ENCODE data around the gene AGXT. TPM values are rescaled to one million over a fixed set of nuclear protein-coding genes. Genes with fewer than 3 reads are reported as not detected.
"Not testable (repeated sequence)": the region's sequence is repeated elsewhere in the genome, so short reads cannot be mapped to it uniquely, and the experiment has no call there.

The AGXT gene
- total RNA-seq, 1 experiment from 2014 or later, result not detected

DNA sequence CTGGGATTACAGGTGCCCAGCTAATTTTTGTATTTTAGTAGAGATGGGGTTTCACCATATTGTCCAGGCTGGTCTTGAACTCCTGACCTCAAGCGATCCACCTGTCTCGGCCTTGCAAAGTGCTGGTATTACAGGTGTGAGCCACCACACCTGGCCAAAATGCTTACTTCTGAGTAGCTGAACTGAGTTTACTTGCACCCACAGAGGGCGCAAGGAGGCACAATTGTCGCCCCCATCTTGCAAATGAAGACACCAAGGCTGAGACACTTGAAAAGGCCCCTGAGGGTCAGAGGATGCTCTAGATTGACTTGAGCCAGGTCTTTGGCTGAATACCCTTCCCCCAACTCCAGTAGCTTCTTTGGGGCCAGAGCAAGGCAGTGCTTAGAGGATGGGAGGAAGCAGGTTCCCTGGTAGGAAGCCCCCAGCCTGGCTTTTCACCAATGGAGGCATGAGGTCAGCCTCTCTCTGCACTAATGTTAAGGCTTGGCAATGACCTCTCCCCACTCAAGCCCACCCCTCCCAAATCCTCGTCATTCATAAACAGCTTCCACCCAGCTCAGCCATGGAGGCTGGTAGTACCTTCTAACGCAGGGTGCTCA, 34.1 kb upstream of the AGXT start:
- H3K36me3 ChIP-seq (replicated peaks; ENCODE audit: control insufficient read depth, insufficient read depth, low read length), result no peaks in the 10 kb centered on the region
- peak; percentile 46 for DNase-seq
- peaks cover 23% of the 10 kb centered on the region for H3K27me3 ChIP-seq (ENCODE audit: control insufficient read depth, insufficient read depth, low read length)
- H3K4me3 ChIP-seq (ENCODE audit: insufficient read depth, low read depth, low read length), result no peak overlapping the region

DNA sequence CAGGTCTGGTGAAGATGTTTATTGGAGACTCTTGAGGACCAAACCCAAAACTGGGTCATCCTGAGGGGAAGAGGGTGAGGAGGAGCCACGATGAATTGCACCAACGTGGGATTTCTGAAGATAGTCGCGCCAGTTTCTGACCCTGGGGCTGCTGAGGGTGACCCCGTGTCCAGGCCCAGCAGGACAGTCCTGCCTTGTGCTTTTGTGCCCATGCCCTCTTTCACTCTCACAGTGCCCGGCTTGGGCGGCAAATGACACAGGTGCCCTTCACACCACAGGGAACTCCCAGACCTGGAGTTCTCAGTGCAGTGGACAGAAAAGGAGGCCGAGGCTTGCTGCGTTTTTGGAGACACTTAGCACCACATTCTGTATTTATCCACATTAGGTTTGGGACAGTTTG, 33.1 kb upstream of the AGXT start:
- Histone ChIP-seq H3K27me3 (ENCODE audit: control insufficient read depth, insufficient read depth, low read length) (peaks cover 16% of the 10 kb centered on the region), H3K4me3 (ENCODE audit: insufficient read depth, low read depth, low read length) (no peak overlapping the region), H3K36me3 (replicated peaks; ENCODE audit: control insufficient read depth, insufficient read depth, low read length) (no peaks in the 10 kb centered on the region)
- no peak for DNase-seq

DNA sequence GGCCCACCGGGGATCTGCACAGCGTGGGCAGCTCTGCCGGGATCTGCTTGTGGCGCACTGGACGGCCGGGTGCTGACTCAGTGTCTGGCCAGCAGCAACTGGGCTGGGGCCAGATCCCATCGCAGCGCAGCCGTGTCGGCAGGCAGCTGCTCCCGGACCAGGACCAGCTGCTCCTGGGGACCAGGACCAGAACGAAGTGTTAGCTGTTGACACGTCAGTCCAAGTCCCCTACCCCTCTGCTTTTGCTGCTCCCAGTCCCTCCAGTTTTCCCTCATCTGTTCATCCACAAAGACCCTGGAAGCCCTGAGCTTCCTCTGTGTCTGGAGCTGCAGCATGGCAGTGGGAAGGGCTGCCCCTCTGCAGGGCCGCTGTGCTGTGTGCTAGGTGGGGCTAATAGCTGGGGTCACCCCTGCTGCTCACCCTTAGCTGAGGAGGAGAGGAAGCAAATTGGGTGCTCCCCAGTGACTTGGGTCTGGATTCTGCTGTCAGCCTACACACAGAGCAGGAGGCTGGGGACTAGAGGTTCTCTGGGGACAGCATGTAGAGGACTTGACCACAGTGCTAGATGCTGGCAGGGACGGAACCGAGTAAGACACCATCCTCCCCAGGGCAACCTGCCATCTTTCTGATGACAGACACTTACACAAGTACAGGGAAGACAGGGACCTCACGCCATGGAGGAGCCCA, 31.7 kb upstream of the AGXT start:
- Histone ChIP-seq H3K36me3 (replicated peaks; ENCODE audit: control insufficient read depth, insufficient read depth, low read length) (no peaks in the 10 kb centered on the region), H3K27me3 (ENCODE audit: control insufficient read depth, insufficient read depth, low read length) (peaks cover 2% of the 10 kb centered on the region; the same call in 1 of the 2 replicates), H3K4me3 (ENCODE audit: insufficient read depth, low read depth, low read length) (no peak overlapping the region)
- DNase-seq, result no peak

DNA sequence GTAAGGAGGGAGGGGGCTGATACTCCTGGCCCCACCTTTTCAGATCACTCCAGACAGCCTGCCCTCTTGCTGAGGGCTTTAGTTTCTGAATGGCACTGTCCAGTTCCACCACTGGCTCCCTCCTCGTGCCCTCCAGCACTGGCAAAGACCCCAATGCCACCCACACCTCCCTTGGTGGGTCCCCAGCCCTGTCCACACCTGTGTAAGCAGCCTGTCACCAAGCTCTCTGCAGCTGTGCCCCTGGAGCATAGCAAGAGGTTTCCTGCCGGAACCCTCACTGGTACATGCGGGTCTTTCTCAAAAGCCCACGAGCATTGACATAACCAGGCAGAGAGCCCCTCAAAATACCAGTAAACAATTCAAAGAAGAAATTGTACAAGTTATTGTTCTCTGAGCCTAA, 31.0 kb upstream of the AGXT start:
- no peak overlapping the region for H3K4me3 ChIP-seq (ENCODE audit: insufficient read depth, low read depth, low read length)
- H3K27me3 ChIP-seq (ENCODE audit: control insufficient read depth, insufficient read depth, low read length), result peaks cover 2% of the 10 kb centered on the region; the same call in 1 of the 2 replicates
- H3K36me3 ChIP-seq (replicated peaks; ENCODE audit: control insufficient read depth, insufficient read depth, low read length), result no peaks in the 10 kb centered on the region
- DNase-seq, result no peak

DNA sequence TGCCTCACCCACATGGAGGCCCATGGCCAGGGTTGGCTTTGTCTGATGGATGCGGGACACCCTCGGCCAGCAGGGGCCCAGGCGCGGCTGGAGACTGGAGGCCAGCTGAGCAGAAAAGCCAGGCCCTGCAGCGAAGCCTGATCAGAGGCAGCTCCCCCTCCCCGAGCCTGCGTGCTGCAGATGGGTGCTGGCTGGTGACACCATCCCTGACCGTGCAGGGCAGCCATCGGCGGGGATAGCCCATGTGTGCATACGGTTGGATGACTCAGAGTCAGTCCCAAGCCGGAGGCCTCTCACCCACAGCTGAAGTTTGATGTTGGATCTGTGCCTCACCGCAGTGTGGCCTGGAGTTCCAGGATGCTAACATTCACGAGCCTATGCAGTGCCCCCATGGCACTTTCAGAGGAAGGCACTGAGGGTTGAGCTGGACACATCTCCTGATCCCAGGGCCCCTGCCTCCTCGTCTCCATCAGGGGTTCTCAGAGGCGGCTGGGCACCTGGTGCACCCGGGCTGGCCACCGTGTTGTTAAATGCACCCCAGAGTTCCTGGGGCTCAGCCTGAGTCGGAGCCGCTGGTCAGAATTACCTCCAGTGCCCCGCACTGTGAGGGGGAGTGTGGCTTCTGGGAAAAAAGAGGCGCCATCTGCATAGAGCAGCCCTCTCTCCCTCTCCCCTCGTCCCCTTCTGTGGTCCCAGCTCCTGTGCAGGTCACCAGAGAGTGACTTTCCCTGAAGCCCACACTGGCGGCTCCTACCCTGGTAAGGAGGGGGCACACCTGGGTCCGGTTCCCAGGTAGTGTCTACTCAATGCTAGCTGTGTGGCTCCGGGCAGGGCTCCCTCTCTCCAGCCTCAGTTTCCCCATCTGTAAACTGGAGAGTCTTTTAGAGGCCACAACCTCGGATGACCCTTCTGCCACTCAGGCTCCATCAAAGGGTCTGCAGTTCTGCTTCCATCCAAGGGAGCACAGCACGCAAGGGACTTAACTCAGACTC, 29.2 kb upstream of the AGXT start:
- DNase-seq, result peak; percentile 53
- Histone ChIP-seq H3K4me3 (ENCODE audit: insufficient read depth, low read depth, low read length) (no peak overlapping the region), H3K27me3 (ENCODE audit: control insufficient read depth, insufficient read depth, low read length) (no peaks in the 10 kb centered on the region), H3K36me3 (replicated peaks; ENCODE audit: control insufficient read depth, insufficient read depth, low read length) (no peaks in the 10 kb centered on the region)

DNA sequence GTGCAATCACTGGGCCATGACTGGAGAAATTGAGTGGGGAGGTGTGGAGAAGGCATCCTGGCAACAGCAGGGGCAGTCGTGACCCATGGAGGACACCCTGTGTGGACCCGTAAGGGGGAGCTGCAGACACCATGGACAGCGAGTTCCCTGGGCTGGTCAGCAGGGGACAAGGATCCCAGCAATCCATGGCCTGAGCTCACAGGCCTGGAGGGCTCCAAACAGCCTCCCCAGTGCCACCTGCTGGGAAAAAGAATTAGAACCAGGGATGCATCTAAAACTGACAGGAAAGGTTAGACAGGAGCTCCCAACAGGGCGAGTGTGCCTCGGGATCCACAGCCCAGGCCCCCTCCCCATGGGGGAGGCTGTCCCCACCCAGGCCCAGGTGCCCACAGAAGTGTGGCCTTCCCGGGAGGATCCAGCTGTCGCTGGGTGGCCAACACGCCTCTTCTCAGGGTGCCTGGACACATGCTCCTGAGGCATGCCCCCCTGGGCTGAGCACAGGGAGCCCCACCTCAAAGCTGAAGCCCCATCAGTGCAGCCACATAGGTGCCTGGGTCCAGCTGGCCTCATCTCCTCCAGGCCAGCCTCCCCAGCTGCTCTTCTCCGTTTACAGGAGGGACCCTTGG, 28.1 kb upstream of the AGXT start:
- Histone ChIP-seq H3K36me3 (replicated peaks; ENCODE audit: control insufficient read depth, insufficient read depth, low read length) (no peaks in the 10 kb centered on the region), H3K4me3 (ENCODE audit: insufficient read depth, low read depth, low read length) (no peak overlapping the region), H3K27me3 (ENCODE audit: control insufficient read depth, insufficient read depth, low read length) (no peaks in the 10 kb centered on the region)
- DNase-seq, result peak; percentile 90

DNA sequence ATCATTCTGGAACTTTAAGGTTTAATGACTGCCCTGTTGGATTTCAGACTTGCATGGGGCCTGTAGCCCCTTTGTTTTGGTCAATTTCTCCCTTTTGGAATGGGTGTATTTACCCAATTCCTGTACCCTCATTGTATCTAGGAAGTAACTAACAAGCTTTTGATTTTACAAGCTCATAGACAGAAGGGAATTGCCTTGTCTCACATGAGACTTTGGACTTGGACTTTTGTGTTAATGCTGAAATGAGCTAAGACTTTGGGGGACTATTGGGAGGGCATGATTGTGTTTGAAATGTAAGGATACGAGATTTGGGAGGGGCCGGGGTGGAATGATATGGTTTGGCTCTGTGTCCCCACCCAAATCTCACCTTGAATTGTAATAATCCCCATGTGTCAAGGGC, 22.3 kb upstream of the AGXT start:
- not testable (repeated sequence) for H3K4me3 ChIP-seq (ENCODE audit: insufficient read depth, low read depth, low read length); DNase-seq; H3K27me3 ChIP-seq (ENCODE audit: control insufficient read depth, insufficient read depth, low read length); H3K36me3 ChIP-seq (replicated peaks; ENCODE audit: control insufficient read depth, insufficient read depth, low read length)

DNA sequence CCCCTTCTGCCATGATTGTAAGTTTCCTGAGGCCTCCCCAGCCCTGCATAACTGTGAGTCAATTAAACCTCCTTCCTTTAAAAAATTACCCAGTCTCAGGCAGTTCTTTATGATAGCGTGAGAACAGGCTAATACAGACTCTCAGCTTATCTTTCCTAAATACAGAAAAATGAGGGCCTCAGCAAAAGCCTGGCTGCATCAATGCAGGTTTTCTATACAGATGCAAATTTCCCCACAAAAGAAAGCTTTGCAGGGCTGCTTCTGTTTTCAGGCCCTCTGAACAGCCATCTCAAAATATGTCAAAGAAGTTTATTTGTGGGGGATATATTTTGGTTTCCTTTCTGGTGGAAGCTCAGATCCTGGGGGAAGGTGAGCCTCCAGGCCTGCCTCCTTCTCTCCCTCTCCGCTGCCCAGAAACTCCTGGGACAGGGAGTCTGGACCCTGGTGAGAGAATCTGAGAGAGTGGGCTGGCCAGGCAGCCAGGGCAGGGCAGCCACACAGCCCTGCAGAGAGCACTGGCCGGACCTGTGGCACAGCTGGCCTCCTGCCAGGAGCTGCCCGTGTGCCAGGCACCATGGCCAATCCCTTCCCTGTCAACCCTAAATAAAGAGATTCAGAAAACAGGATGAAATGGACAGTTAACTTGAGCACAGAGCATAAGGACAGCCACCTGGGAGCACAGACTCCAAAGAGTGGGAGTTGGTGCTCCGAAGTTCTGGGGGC, 21.6 kb upstream of the AGXT start:
- Histone ChIP-seq H3K36me3 (replicated peaks; ENCODE audit: control insufficient read depth, insufficient read depth, low read length) (no peaks in the 10 kb centered on the region), H3K4me3 (ENCODE audit: insufficient read depth, low read depth, low read length) (no peak overlapping the region), H3K27me3 (ENCODE audit: control insufficient read depth, insufficient read depth, low read length) (no peaks in the 10 kb centered on the region)
- no peak for DNase-seq

DNA sequence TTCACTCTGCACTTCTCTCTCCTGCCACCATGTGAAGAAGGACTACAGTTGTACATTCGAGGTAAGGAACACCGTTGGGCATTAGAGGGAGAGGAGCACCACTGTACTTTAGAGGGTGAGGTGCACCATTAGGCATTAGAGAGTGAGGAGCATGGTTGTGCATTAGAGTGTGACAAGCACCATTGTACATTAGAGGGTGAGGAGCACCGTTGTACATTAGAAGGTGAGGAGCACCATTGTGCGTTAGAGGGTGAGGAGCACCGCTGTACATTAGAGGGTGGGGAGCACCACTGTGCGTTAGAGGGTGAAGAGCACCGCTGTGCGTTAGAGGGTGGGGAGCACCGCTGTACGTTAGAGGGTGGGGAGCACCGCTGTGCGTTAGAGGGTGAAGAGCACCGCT, 20.8 kb upstream of the AGXT start:
- H3K36me3 ChIP-seq (replicated peaks; ENCODE audit: control insufficient read depth, insufficient read depth, low read length), result no peaks in the 10 kb centered on the region
- H3K27me3 ChIP-seq (ENCODE audit: control insufficient read depth, insufficient read depth, low read length), result no peaks in the 10 kb centered on the region
- no peak overlapping the region for H3K4me3 ChIP-seq (ENCODE audit: insufficient read depth, low read depth, low read length)
- no peak for DNase-seq

DNA sequence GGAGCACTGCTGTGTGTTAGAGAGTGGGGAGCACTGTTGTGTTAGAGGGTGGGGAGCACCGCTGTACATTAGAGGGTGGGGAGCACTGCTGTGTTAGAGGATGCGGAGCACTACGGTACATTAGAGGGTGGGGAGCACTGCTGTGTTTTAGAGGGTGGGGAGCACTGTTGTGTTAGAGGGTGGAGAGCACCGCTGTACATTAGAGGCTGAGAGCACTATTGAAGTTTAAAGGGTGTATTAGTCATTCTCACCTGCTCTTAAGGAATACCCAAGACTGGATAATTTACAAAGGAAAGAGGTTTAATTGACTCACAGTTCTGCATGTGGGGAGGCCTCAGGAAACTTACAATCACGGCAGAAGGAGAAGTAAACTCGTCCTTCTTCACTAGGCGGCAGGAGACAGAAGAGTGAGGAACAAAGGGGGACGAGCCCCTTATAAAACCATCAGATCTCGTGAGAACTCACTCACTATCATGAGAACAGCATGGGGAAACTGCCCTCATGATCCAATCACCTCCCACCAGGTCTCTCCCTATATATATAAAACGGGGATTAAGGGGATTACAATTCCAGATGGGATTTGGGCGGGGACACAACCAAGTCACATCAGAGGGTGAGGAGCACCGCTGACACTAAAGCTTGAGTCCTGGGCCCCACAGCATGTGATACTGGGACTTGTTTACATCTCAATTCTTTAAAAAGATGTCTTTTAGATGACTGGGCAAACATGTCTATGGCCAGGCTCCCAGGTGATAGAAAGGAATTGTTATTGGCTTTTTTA, 19.5 kb upstream of the AGXT start:
- no peak for DNase-seq
- Histone ChIP-seq H3K36me3 (replicated peaks; ENCODE audit: control insufficient read depth, insufficient read depth, low read length) (no peaks in the 10 kb centered on the region), H3K27me3 (ENCODE audit: control insufficient read depth, insufficient read depth, low read length) (no peaks in the 10 kb centered on the region), H3K4me3 (ENCODE audit: insufficient read depth, low read depth, low read length) (no peak overlapping the region)

DNA sequence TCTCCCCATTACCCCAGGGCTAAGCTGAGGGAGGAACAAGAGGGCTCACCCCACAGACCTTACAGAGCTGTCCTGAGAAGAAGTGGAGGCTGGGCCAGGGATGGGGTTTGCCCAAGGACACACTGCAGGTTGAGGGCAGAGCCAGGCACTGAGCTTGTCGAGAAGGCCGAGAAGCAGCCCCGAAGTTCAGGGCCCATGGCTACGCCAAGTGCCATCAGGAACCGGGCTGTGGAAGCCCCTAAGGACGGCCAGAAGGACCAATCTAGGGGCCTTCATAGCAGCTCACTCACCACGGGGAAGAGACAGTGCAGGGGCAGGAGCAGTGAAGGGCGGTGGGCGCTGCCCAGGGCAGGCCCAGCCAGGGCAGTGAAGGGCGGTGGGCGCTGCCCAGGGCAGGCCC, 18.6 kb upstream of the AGXT start:
- Histone ChIP-seq H3K27me3 (ENCODE audit: control insufficient read depth, insufficient read depth, low read length) (no peaks in the 10 kb centered on the region), H3K36me3 (replicated peaks; ENCODE audit: control insufficient read depth, insufficient read depth, low read length) (no peaks in the 10 kb centered on the region), H3K4me3 (ENCODE audit: insufficient read depth, low read depth, low read length) (no peak overlapping the region)
- peak; percentile 28 for DNase-seq

DNA sequence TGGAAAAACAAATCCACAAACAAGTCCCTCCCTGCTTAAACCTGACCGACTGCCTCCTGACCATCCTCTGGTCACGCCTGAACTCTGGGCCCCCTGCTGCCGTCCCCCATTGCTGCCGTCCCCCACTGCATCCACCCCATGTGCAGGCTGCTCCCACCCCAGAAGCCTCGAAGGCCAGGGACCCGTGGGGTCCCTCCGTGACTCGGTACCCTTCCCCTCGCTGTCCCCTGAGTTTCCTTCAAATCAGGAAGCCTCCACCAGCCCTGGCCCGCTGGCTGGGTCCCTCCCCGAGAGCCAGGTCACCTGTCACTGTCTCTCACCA, 17.9 kb upstream of the AGXT start:
- Histone ChIP-seq H3K27me3 (ENCODE audit: control insufficient read depth, insufficient read depth, low read length) (no peaks in the 10 kb centered on the region), H3K4me3 (ENCODE audit: insufficient read depth, low read depth, low read length) (no peak overlapping the region), H3K36me3 (replicated peaks; ENCODE audit: control insufficient read depth, insufficient read depth, low read length) (no peaks in the 10 kb centered on the region)
- DNase-seq, result no peak

DNA sequence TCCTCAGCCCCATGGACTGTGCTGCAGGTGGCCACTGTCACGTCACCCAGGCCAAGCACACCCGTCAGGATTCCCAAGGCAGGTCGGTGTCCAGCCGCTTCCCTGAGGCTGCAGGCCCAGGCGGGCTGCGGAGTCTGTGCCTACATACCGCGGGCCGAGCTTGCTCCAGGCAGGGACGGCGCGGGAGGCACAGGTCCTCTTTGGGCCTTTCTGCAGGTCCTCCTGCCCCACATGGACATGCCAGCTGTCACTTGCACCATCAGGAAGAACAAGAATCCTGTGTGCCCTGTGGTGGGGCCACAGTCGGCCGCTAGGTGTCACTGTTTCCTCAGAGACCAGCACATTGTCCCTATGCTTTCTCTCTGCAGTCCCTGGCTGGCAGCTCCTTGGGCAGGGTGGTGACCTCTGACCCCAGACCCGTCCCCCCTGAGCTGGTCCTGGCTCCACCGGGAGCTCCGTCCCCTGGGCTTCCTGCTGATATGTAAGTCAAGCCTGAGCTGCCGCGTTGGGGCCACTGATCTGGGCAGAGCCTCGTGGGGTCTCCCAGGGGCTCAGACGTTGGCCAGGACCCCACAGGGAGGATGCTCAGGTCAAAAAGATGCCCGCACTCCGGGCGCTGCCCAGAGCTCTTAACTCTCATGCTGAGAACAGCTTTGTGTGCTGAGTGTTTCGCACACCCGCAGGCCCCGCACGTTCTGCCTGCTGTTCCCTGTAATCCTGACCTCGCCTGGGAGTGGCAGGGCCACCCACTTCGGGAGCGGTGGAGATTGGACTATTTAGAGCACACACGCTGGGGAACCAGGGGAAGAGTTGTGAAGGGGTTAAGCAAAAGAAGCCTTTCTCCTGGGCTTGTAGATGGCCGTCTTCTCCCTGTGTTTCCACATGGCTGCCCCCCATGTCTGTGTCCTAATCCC, 17.3 kb upstream of the AGXT start:
- H3K27me3 ChIP-seq (ENCODE audit: control insufficient read depth, insufficient read depth, low read length), result no peaks in the 10 kb centered on the region
- DNase-seq, result peak; percentile 98
- H3K4me3 ChIP-seq (ENCODE audit: insufficient read depth, low read depth, low read length), result no peak overlapping the region
- no peaks in the 10 kb centered on the region for H3K36me3 ChIP-seq (replicated peaks; ENCODE audit: control insufficient read depth, insufficient read depth, low read length)

Measured in H7 (cell line).